Keratinocyte (primary cell): ENCODE data around the gene PPP1R26. TPM values are rescaled to one million over a fixed set of nuclear protein-coding genes. Genes with fewer than 3 reads are reported as not detected.
A peak's percentile ranks its signal among the peaks of the same experiment; 100 is the strongest.

ENCODE experiments used
- DNase-seq: peaks from one replicate; pipeline ENCODE4 v3.0.0-alpha.2; 2011; ENCODE audit warnings: low read depth, missing footprints, low spot score
- FAIRE-seq: peaks from 2 replicates; lab custom pipeline; 2011; peaks lifted over from hg19 to GRCh38; lab: Jason Lieb, UNC
- H2AFZ ChIP-seq: 2 replicates; pipeline ENCODE4 v1.6.0; 2012; ENCODE audit warnings: low read length, control low read depth, inconsistent platforms; ENCODE audit not compliant: control insufficient read depth
- H3K27ac ChIP-seq: 2 replicates; pipeline ENCODE4 v1.5.1; 2011; ENCODE audit warnings: low read length; ENCODE audit not compliant: control insufficient read depth, insufficient read depth
- H3K27me3 ChIP-seq: 3 replicates; pipeline ENCODE4 v1.6.0; 2011; ENCODE audit warnings: low read length; ENCODE audit not compliant: control insufficient read depth, insufficient read depth; ENCODE audit errors: extremely low read depth
- H3K36me3 ChIP-seq, 2 experiments: 2 replicates in 1 of 2; 3 replicates in 1 of 2; pipeline ENCODE4 v1.5.1; 2011; ENCODE audit warnings: low read length in 2 of 2, mild to moderate bottlenecking in 1 of 2; ENCODE audit not compliant: control insufficient read depth in 2 of 2, insufficient read depth in 2 of 2; ENCODE audit errors: extremely low read depth in 1 of 2
- H3K4me1 ChIP-seq: 3 replicates; pipeline ENCODE4 v1.5.1; 2011; ENCODE audit warnings: low read length; ENCODE audit not compliant: control insufficient read depth, insufficient read depth; ENCODE audit errors: extremely low read depth
- H3K4me2 ChIP-seq: 3 replicates; pipeline ENCODE4 v1.6.0; 2011; ENCODE audit warnings: low read depth, low read length; ENCODE audit not compliant: control insufficient read depth, insufficient read depth; ENCODE audit errors: extremely low read depth
- H3K4me3 ChIP-seq, 3 experiments: fragments of 200-600 bp in 1 of 3; sonication (generic) in 1 of 3; 2 replicates in 2 of 3; 3 replicates in 1 of 3; pipeline ENCODE4 v1.5.1; 2011 to 2016; ENCODE audit warnings: low read length in 3 of 3, mild to moderate bottlenecking in 3 of 3, control low read depth in 2 of 3, inconsistent platforms in 1 of 3, low read depth in 1 of 3, mixed read lengths in 1 of 3, mixed run types in 1 of 3, moderate library complexity in 1 of 3; ENCODE audit not compliant: control insufficient read depth in 2 of 3, insufficient read depth in 2 of 3; ENCODE audit errors: extremely low read depth in 1 of 3
- H3K79me2 ChIP-seq: 2 replicates; pipeline ENCODE4 v1.6.0; 2012; ENCODE audit warnings: low read length; ENCODE audit not compliant: control insufficient read depth, insufficient read depth
- H3K9ac ChIP-seq: 3 replicates; pipeline ENCODE4 v1.6.0; 2011; ENCODE audit warnings: low read length; ENCODE audit not compliant: control insufficient read depth, insufficient read depth; ENCODE audit errors: extremely low read depth
- H3K9me1 ChIP-seq: 3 replicates; pipeline ENCODE4 v1.6.0; 2011; ENCODE audit warnings: low read length; ENCODE audit not compliant: control insufficient read depth, insufficient read depth; ENCODE audit errors: extremely low read depth
- H3K9me3 ChIP-seq: 2 replicates; pipeline ENCODE4 v1.5.1; 2012; ENCODE audit warnings: low read depth, low read length; ENCODE audit not compliant: control insufficient read depth
- H4K20me1 ChIP-seq: 3 replicates; pipeline ENCODE4 v1.6.0; 2011; ENCODE audit warnings: low read length; ENCODE audit not compliant: control insufficient read depth, insufficient read depth; ENCODE audit errors: extremely low read depth
- CTCF ChIP-seq, 3 experiments: IDR thresholded peaks in 1 of 3; conservative IDR thresholded peaks in 1 of 3; optimal IDR thresholded peaks in 1 of 3; 2 replicates in 2 of 3; 3 replicates in 1 of 3; pipeline versions ENCODE3 to v1.5.1; 2011; ENCODE audit warnings: low read length in 3 of 3, mild to moderate bottlenecking in 3 of 3, moderate library complexity in 2 of 3, control low read depth in 1 of 3, inconsistent platforms in 1 of 3; ENCODE audit not compliant: insufficient read depth in 2 of 3; ENCODE audit errors: extremely low read depth in 1 of 3
- EZH2 ChIP-seq: IDR thresholded peaks from one replicate; pipeline ENCODE4 v1.6.1; 2012; ENCODE audit warnings: inconsistent platforms, mild to moderate bottlenecking, low read length, moderate library complexity
- dilution Hi-C: fragments of 300-500 bp; cut with MboI; formaldehyde crosslinking; loops from one replicate; pipeline ENCODE4 v1.7.0; 2020; ENCODE audit warnings: low sequenced_read_pairs; ENCODE audit not compliant: extremely low pct_ligation_motif_present
- polyA plus RNA-seq, 5 experiments: library from polyadenylated mRNA; depleted of rRNA in 3 of 5; stranded (reverse) in 3 of 5; stranded (forward) in 1 of 5; unstranded in 1 of 5; fragments of >200 nt; gene quantifications; 1 replicate in 1 of 5; 2 replicates in 3 of 5; 3 replicates in 1 of 5; pipeline versions ENCODE4 v1.2.1 to v1.2.3, GENCODE V29; 2011 to 2012; ENCODE audit warnings: missing spikeins in 2 of 5, low read depth in 1 of 5, low replicate concordance in 1 of 5

The PPP1R26 gene
- polyA plus RNA-seq, 1 donor (not counting 4 experiments of a cell fraction or from before 2014, with no cell fraction given) = 4.3 TPM

- no peaks in the 10 kb centered on the region for H3K9me3 ChIP-seq
- peaks cover 14% of the 10 kb centered on the region for H3K4me1 ChIP-seq
- no peak overlapping the region for H3K4me2 ChIP-seq
- dilution Hi-C loops = no loop called here
- H3K9ac ChIP-seq = no peak overlapping the region
- H2AFZ ChIP-seq = no peak overlapping the region
- H4K20me1 ChIP-seq = peaks cover 5% of the 10 kb centered on the region
- no peaks in the 10 kb centered on the region for H3K27me3 ChIP-seq
- TF ChIP-seq CTCF (optimal IDR thresholded peaks at IDR 0.05 in 1 of 3, IDR thresholded peaks at IDR 0.05 in 1 of 3, conservative IDR thresholded peaks at IDR 0.05 in 1 of 3; ENCODE audit: extremely low read depth in 1 of 3, insufficient read depth in 2 of 3, low read length in 3 of 3) (peak; percentile 81 to 98 (median 89)), EZH2 (no peak)
- H3K27ac ChIP-seq = no peak overlapping the region
- H3K9me1 ChIP-seq = no peaks in the 10 kb centered on the region
- no peak overlapping the region for H3K4me3 ChIP-seq
- peaks cover 31% of the 10 kb centered on the region for H3K79me2 ChIP-seq
- FAIRE-seq = no peak
- no peak for DNase-seq
- peaks cover 21 to 24% of the 10 kb centered on the region in 2 experiments for H3K36me3 ChIP-seq
These were observed 25.0 kb downstream of the PPP1R26 start for GRCh38 chr9:135504262-135505243.

- no peak overlapping the region for H2AFZ ChIP-seq
- no peaks in the 10 kb centered on the region for H3K9me1 ChIP-seq
- H3K4me1 ChIP-seq = peaks cover 8% of the 10 kb centered on the region
- H3K9me3 ChIP-seq = no peaks in the 10 kb centered on the region
- peaks cover 5% of the 10 kb centered on the region for H4K20me1 ChIP-seq
- no peak overlapping the region for H3K9ac ChIP-seq
- dilution Hi-C loops = no loop called here
- no peak for TF ChIP-seq CTCF (optimal IDR thresholded peaks at IDR 0.05 in 1 of 3, IDR thresholded peaks at IDR 0.05 in 1 of 3, conservative IDR thresholded peaks at IDR 0.05 in 1 of 3; ENCODE audit: extremely low read depth in 1 of 3, insufficient read depth in 2 of 3, low read length in 3 of 3)
- TF ChIP-seq EZH2 = no peak
- H3K4me2 ChIP-seq = no peak overlapping the region
- H3K27ac ChIP-seq = no peak overlapping the region
- H3K4me3 ChIP-seq = no peak overlapping the region
- DNase-seq = no peak
- no peaks in the 10 kb centered on the region for H3K27me3 ChIP-seq
- FAIRE-seq = no peak
- H3K36me3 ChIP-seq = peaks cover 21 to 24% of the 10 kb centered on the region in 2 experiments
- H3K79me2 ChIP-seq = peaks cover 30% of the 10 kb centered on the region
These were observed 26.0 kb downstream of the PPP1R26 start for GRCh38 chr9:135505406-135506187.
